Upper lobe of left lung (tissue), 6 donors: ENCODE measurements around the gene CCL26. TPM values are rescaled to one million over a fixed set of nuclear protein-coding genes. Genes with fewer than 3 reads are reported as not detected.

Experiments used
- ATAC-seq, 2 donors: fragments of 200-7000 bp; cut with Tn5 transposase; one replicate each; pipeline ENCODE4 v1.9.1; 2022; ENCODE audit warnings: mild to moderate bottlenecking in 2 of 2, moderate library complexity in 2 of 2; ENCODE audit not compliant: low FRiP score in 2 of 2
- DNase-seq, 2 donors: peaks; one replicate each; pipeline ENCODE4 v3.0.0-alpha.2; 2019 to 2020
- H3K27ac ChIP-seq, 4 donors: fragments of 200-600 bp; sonication (generic); one replicate each; pipeline ENCODE4 v1.5.1; 2016 to 2019
- H3K27me3 ChIP-seq, 4 donors: fragments of 200-600 bp; sonication (generic); one replicate each; pipeline ENCODE4 v1.5.1; 2017 to 2019
- H3K36me3 ChIP-seq, 4 donors: fragments of 200-600 bp; sonication (generic); one replicate each; pipeline ENCODE4 v1.5.1; 2016 to 2019
- H3K4me1 ChIP-seq, 4 donors: fragments of 200-600 bp; sonication (generic); one replicate each; pipeline ENCODE4 v1.5.1; 2018 to 2019
- H3K4me3 ChIP-seq, 4 donors: fragments of 200-600 bp; sonication (generic); one replicate each; pipeline ENCODE4 v1.5.1; 2017 to 2019; ENCODE audit warnings: mild to moderate bottlenecking in 2 of 4, moderate library complexity in 1 of 4
- H3K9me3 ChIP-seq, 4 donors: fragments of 200-600 bp; sonication (generic); one replicate each; pipeline ENCODE4 v1.5.1; 2018 to 2019
- EP300 ChIP-seq, 4 donors: sonication (generic); formaldehyde crosslinking; IDR thresholded peaks; one replicate each; pipeline ENCODE4 v1.5.1; 2017; ENCODE audit warnings: antibody characterized with exemption in 4 of 4, control low read depth in 2 of 4
- POLR2A ChIP-seq, 4 donors: fragments of 450-650 bp; IDR thresholded peaks; one replicate each; pipeline ENCODE4 v1.5.1; 2016 to 2017; ENCODE audit warnings: antibody characterized with exemption in 4 of 4, mild to moderate bottlenecking in 2 of 4
- POLR2AphosphoS5 ChIP-seq, 2 donors: sonication (generic); formaldehyde crosslinking; IDR thresholded peaks; one replicate each; pipeline ENCODE4 v1.5.1; 2017; ENCODE audit warnings: antibody characterized with exemption in 2 of 2
- WGBS, 2 donors: methylation state at CpG; one replicate each; pipeline ENCODE4 v1.1.5; 2017 to 2018; 5-methylcytosine and 5-hydroxymethylcytosine counted together
- total RNA-seq, 6 donors: library from RNA; depleted of rRNA in 4 of 6; stranded (reverse); fragments of >200 nt in 4 of 6; gene quantifications; one replicate each; pipeline versions ENCODE4 v1.1.0 to v1.2.1, GENCODE V29; 2016 to 2021
- TF ChIP-seq, protein P1 (sequence below), 6 experiments: fragments of 450-650 bp in 4 of 6; fragments of 200-600 bp in 2 of 6; sonication (generic) in 2 of 6; IDR thresholded peaks; one replicate each; pipeline ENCODE4 v1.5.1; 2016 to 2019; ENCODE audit warnings: antibody characterized with exemption in 6 of 6
- donor health status: DM: no; HTN: no; CAD: no; lungs with moderate emphysema.
- donor health status: DM: no; HTN: yes; CAD: no; lungs with severe emphysema.

The CCL26 gene
- total RNA-seq, 6 donors from 2014 or later, result 0.71 to 3.6 TPM; not detected in 4

DNA sequence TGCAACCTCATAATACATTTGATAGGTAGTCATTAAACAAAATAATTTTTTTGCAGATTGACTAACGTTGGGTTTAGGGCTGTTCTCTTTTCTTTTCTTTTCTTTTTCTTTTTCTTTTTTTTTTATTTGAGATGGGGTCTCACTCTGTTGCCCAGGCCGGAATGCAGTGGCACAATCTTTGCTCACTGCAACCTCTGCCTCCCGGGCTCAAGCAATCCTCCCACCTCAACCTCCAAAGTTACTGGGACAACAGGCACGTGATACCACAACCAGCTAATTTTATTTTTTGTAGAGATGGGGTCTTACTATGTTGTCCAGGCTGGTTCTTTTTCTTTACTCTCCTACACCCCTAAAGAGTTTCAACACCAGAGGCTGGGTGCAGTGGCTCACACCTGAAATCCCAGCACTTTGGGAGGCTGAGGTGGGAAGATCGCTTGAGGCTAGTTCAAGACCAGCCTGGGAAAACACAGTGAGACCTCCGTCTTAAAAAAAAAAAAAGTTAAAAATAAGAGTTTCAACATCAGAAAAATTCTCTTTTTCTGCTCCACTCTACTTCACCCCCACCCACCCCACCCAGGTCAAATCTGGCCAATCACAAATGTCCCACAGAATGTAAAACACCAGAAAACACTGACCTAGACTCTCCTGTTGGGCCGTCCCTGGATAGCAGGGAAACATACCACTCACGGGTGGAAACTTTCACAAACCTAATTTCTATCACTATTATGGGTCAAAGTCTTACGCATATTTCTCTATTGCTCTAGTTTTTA lies 36.2 kb downstream of the CCL26 start:
- H3K4me3 ChIP-seq, result no peak overlapping the region
- no peak for TF ChIP-seq EP300 (IDR thresholded peaks at IDR 0.05)
- no peak for TF ChIP-seq POLR2AphosphoS5 (IDR thresholded peaks at IDR 0.05)
- peak overlapping the region in 2 of 4 donors; percentile 75 to 85 for H3K27ac ChIP-seq
- peaks cover 33 to 64% (median 42%) of the 10 kb centered on the region in 4 donors for H3K4me1 ChIP-seq
- DNase-seq (no peak), ATAC-seq (no peak)
- no peaks in the 10 kb centered on the region for H3K36me3 ChIP-seq
- no peaks in the 10 kb centered on the region for H3K9me3 ChIP-seq
- WGBS, 2 donors, result 94 to 98% methylated on average over 9 of the region's 9 CpGs
- no peaks in the 10 kb centered on the region for H3K27me3 ChIP-seq

DNA sequence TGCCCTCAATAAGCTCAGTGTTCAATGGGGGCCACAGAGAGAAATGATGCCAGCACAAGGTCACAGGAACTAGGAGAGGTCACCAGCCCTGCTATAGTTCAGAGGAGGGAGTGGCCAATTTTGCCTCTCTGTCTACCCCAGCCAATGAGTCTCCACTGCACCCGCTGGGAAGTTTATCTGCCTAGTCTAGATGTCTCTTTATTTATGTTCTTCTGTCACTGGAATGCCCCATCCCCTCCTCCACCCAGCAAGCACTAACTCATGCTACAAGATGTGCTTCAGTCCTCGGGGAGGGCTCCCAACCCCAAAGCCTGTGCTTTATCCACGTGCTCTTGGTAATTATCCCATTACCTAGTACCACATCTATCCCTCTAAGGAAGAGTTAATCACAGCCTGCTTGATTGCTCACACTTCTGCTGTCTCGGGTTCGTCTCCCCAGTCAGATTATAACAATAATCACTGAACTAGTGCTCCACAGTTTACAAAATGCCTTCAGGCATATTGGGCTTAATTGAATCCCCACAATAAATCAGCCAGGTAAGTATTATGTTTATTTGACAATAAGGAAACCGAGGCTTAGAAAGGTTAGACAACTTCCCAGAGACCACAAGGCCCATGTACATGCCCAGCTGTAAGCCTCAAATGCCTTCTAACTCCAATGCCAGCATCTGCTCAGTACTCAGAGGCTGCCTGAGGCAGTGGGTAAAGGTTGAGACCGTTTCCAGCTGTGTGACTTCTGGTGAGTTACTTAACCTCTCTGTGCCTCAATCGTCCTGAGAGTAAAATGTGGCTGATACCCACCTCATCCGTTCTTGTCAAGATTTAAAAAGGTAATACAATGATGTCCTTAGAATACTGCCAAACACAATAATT lies 37.2 kb downstream of the CCL26 start:
- peaks cover 31 to 59% (median 43%) of the 10 kb centered on the region in 4 donors for H3K4me1 ChIP-seq
- WGBS, 2 donors, result 71 to 72% methylated on average over 9 of the region's 9 CpGs
- TF ChIP-seq EP300 (IDR thresholded peaks at IDR 0.05) (no peak), POLR2AphosphoS5 (IDR thresholded peaks at IDR 0.05) (peak in 1 of 2 donors; percentile 40), POLR2A (IDR thresholded peaks at IDR 0.05) (no peak)
- TF ChIP-seq, protein P1, sequence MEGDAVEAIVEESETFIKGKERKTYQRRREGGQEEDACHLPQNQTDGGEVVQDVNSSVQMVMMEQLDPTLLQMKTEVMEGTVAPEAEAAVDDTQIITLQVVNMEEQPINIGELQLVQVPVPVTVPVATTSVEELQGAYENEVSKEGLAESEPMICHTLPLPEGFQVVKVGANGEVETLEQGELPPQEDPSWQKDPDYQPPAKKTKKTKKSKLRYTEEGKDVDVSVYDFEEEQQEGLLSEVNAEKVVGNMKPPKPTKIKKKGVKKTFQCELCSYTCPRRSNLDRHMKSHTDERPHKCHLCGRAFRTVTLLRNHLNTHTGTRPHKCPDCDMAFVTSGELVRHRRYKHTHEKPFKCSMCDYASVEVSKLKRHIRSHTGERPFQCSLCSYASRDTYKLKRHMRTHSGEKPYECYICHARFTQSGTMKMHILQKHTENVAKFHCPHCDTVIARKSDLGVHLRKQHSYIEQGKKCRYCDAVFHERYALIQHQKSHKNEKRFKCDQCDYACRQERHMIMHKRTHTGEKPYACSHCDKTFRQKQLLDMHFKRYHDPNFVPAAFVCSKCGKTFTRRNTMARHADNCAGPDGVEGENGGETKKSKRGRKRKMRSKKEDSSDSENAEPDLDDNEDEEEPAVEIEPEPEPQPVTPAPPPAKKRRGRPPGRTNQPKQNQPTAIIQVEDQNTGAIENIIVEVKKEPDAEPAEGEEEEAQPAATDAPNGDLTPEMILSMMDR (IDR thresholded peaks at IDR 0.05), result no peak

DNA sequence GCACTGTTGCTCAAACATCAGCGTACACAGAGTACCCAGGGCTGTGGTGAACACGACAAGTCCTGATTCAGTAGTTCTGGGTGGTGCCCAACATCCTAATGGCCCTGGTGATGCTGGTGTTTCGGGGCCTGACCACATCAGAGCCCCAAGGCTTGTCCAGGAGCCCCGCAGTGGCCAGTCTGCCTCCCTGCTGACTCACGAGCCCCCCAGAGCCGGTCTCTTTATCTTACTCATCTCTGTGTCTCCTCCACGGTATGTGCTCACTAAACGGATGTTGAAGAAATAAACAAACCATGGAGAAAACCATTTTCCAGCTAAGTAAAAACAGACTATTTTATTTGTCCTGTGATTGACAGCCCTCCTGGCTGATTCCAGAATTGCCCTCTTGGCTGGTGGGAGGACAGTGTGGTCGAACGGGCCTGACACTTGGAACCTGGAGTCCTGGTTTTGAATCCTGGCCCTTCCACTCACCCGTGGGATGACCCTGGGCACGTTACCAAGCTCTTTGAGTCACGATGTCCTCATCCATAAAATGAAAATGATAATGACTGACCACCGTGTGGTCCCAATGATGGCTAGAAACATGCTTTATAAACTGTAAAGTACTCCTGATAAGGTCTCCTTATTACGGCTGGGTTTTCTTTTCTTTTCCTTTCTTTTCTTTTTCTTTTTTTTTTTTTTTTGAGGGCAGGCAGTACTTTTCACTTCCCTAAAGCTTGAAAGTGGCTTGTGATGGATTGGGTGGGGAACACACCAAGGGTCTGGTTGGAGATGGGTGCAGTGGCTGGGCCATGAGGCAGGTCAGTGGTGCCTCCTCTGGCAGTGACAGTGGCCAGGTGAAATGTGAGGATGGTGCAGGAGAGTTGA lies 39.0 kb downstream of the CCL26 start:
- ATAC-seq, result peak in 1 of 2 donors; percentile 89

More for the DNA sequence above, 37.2 kb downstream of the CCL26 start:
- H3K27me3 ChIP-seq, result no peaks in the 10 kb centered on the region
- no peak overlapping the region for H3K4me3 ChIP-seq
- H3K27ac ChIP-seq, result peak overlapping the region in 2 of 4 donors; percentile 75 to 85
- no peaks in the 10 kb centered on the region for H3K9me3 ChIP-seq
- no peaks in the 10 kb centered on the region for H3K36me3 ChIP-seq
- DNase-seq (no peak), ATAC-seq (no peak)

DNA sequence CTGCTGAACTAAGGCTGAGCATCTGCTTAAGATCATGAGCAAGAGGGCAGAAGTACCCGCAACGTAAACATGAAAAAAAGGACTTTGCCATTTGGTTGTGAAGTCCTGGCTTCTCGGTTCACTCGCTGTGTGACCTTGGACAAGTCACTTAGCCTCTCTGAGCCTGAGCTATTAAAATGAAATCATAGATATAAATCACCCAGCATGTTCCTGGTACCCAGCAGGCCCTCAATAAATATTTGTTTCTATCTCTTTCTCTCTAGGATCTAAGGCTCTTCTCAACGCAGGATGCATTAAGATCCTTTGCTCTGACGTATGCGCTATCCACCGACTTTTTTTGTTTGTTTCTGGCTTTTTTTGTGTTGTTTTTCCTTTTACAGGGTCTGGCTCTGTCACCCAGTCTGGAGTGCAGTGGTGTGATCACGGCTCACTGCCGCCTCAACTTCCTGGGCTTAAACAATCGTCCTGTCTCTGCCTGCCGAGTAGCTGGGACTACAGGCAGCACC lies 39.9 kb downstream of the CCL26 start:
- Histone ChIP-seq H3K4me1 (peaks cover 49 to 70% (median 58%) of the 10 kb centered on the region in 4 donors), H3K36me3 (no peaks in the 10 kb centered on the region), H3K9me3 (no peaks in the 10 kb centered on the region), H3K27ac (peak overlapping the region; percentile 58 to 85 (median 76)), H3K27me3 (no peaks in the 10 kb centered on the region), H3K4me3 (no peak overlapping the region)
- TF ChIP-seq POLR2A (IDR thresholded peaks at IDR 0.05) (no peak), POLR2AphosphoS5 (IDR thresholded peaks at IDR 0.05) (no peak), EP300 (IDR thresholded peaks at IDR 0.05) (no peak)
- TF ChIP-seq, protein P1 (IDR thresholded peaks at IDR 0.05), result no peak
- DNase-seq (no peak), ATAC-seq (no peak)
- WGBS, 2 donors, result 72 to 77% methylated on average over 12 of the region's 12 CpGs

More for the DNA sequence above, 39.0 kb downstream of the CCL26 start:
- no peak overlapping the region for H3K4me3 ChIP-seq
- no peak for TF ChIP-seq POLR2AphosphoS5 (IDR thresholded peaks at IDR 0.05)
- no peak for TF ChIP-seq POLR2A (IDR thresholded peaks at IDR 0.05)
- TF ChIP-seq, protein P1 (IDR thresholded peaks at IDR 0.05), result no peak
- no peak for TF ChIP-seq EP300 (IDR thresholded peaks at IDR 0.05)
- H3K27me3 ChIP-seq, result no peaks in the 10 kb centered on the region
- 44 to 71% methylated on average over 13 to 15 of the region's 15 CpGs for WGBS, 2 donors
- H3K27ac ChIP-seq, result peak overlapping the region; percentile 58 to 85 (median 76)
- peaks cover 43 to 72% (median 57%) of the 10 kb centered on the region in 4 donors for H3K4me1 ChIP-seq
- DNase-seq, result no peak
- H3K36me3 ChIP-seq, result no peaks in the 10 kb centered on the region
- no peaks in the 10 kb centered on the region for H3K9me3 ChIP-seq
